WTC11 (cell line): ENCODE data around the gene MACROD2. TPM values are rescaled to one million over a fixed set of nuclear protein-coding genes. Genes with fewer than 3 reads are reported as not detected.

Experiments used
- ATAC-seq: fragments of 200-7000 bp; cut with Tn5 transposase; 2 replicates; pipeline ENCODE4 v1.10.0; 2021; ENCODE audit warnings: mild to moderate bottlenecking, moderate library complexity
- CTCF ChIA-PET: fragments of 300-600 bp; sonication (Branson Sonifier 250); formaldehyde crosslinking; loops from one replicate; lab custom pipeline; 2021; ENCODE audit warnings: antibody characterized with exemption; lab: Charles Lee
- POLR2A ChIA-PET: fragments of 350-600 bp; sonication (Branson Sonifier 250); formaldehyde crosslinking; loops from one replicate; lab custom pipeline; 2021; ENCODE audit warnings: antibody characterized with exemption; lab: Charles Lee
- DNase-seq: peaks from one replicate; pipeline ENCODE4 v3.0.0; 2021; ENCODE audit warnings: low spot score
- H3K27ac Mint-ChIP-seq: 2 replicates; pipeline ENCODE4 v1.8.0; 2021; ENCODE audit warnings: mixed read lengths
- H3K27me3 Mint-ChIP-seq: 2 replicates; pipeline ENCODE4 v1.8.0; 2021; ENCODE audit warnings: low read depth, mild to moderate bottlenecking, moderate library complexity, mixed read lengths
- H3K36me3 Mint-ChIP-seq: 2 replicates; pipeline ENCODE4 v1.8.0; 2021; ENCODE audit warnings: mixed read lengths
- H3K4me1 Mint-ChIP-seq: 2 replicates; pipeline ENCODE4 v1.8.0; 2022; ENCODE audit warnings: mixed read lengths
- H3K4me3 Mint-ChIP-seq: 2 replicates; pipeline ENCODE4 v1.8.0; 2021; ENCODE audit warnings: mild to moderate bottlenecking, moderate library complexity, mixed read lengths
- H3K9me3 Mint-ChIP-seq: 2 replicates; pipeline ENCODE4 v1.8.0; 2021; ENCODE audit warnings: mixed read lengths
- ATF1 ChIP-seq: sonication (generic); formaldehyde crosslinking; IDR thresholded peaks from 2 replicates; pipeline ENCODE4 v1.8.1; 2023; ENCODE audit warnings: mild to moderate bottlenecking, moderate library complexity, missing genetic modification reagents
- ATF6 ChIP-seq: sonication (generic); formaldehyde crosslinking; IDR thresholded peaks from 2 replicates; pipeline ENCODE4 v1.8.1; 2023; ENCODE audit warnings: mild to moderate bottlenecking, missing genetic modification reagents
- CREM ChIP-seq: sonication (generic); formaldehyde crosslinking; IDR thresholded peaks from 2 replicates; pipeline ENCODE4 v1.8.1; 2022; ENCODE audit warnings: mild to moderate bottlenecking, missing genetic modification reagents, moderate library complexity
- EMX1 ChIP-seq: fragments of 250-450 bp; sonication (Bioruptor Pico); IDR thresholded peaks from 2 replicates; pipeline ENCODE4 v1.8.0; 2021; ENCODE audit warnings: mild to moderate bottlenecking
- ERG ChIP-seq: fragments of 250-450 bp; sonication (Bioruptor Pico); IDR thresholded peaks from 2 replicates; pipeline ENCODE4 v1.8.0; 2021; ENCODE audit warnings: mild to moderate bottlenecking
- GABPB1 ChIP-seq: sonication (generic); formaldehyde crosslinking; IDR thresholded peaks from 2 replicates; pipeline ENCODE4 v1.8.1; 2023; ENCODE audit warnings: mild to moderate bottlenecking, missing genetic modification reagents
- NFATC4 ChIP-seq: fragments of 250-450 bp; sonication (Bioruptor Pico); IDR thresholded peaks from 2 replicates; pipeline ENCODE4 v1.9.0; 2021; ENCODE audit warnings: mild to moderate bottlenecking
- OVOL2 ChIP-seq: fragments of 250-450 bp; sonication (Bioruptor Pico); IDR thresholded peaks from 2 replicates; pipeline ENCODE4 v1.9.0; 2021; ENCODE audit warnings: mild to moderate bottlenecking, borderline replicate concordance
- SMAD3 ChIP-seq: sonication (generic); formaldehyde crosslinking; IDR thresholded peaks from 2 replicates; pipeline ENCODE4 v1.8.0; 2022; ENCODE audit warnings: missing genetic modification reagents, mild to moderate bottlenecking, borderline replicate concordance
- SMAD4 ChIP-seq: sonication (generic); formaldehyde crosslinking; IDR thresholded peaks from 2 replicates; pipeline ENCODE4 v1.8.0; 2022; ENCODE audit warnings: mild to moderate bottlenecking, missing genetic modification reagents
- TEAD1 ChIP-seq: sonication (generic); formaldehyde crosslinking; IDR thresholded peaks from 2 replicates; pipeline ENCODE4 v1.8.0; 2022; ENCODE audit warnings: mild to moderate bottlenecking, missing genetic modification reagents
- TP53 ChIP-seq: sonication (generic); formaldehyde crosslinking; IDR thresholded peaks from 2 replicates; pipeline ENCODE4 v1.8.1; 2023; ENCODE audit warnings: mild to moderate bottlenecking, missing genetic modification reagents
- ZBTB43 ChIP-seq: sonication (generic); formaldehyde crosslinking; IDR thresholded peaks from 2 replicates; pipeline ENCODE4 v1.8.1; 2023; ENCODE audit warnings: mild to moderate bottlenecking, missing genetic modification reagents
- ZNF121 ChIP-seq: sonication (generic); formaldehyde crosslinking; IDR thresholded peaks from 2 replicates; pipeline ENCODE4 v1.8.0; 2023; ENCODE audit warnings: missing genetic modification reagents
- ZNF219 ChIP-seq: sonication (generic); formaldehyde crosslinking; IDR thresholded peaks from 2 replicates; pipeline ENCODE4 v1.8.0; 2023; ENCODE audit warnings: missing genetic modification reagents, mild to moderate bottlenecking, borderline replicate concordance
- ZNF232 ChIP-seq: sonication (generic); formaldehyde crosslinking; IDR thresholded peaks from 2 replicates; pipeline ENCODE4 v1.8.0; 2022; ENCODE audit warnings: mild to moderate bottlenecking, missing genetic modification reagents
- ZNF396 ChIP-seq: fragments of 250-450 bp; sonication (Bioruptor Pico); IDR thresholded peaks from 2 replicates; pipeline ENCODE4 v1.8.0; 2021; ENCODE audit warnings: mild to moderate bottlenecking, moderate library complexity, borderline replicate concordance
- total RNA-seq: library from RNA; stranded (reverse); gene quantifications from 3 replicates; pipeline ENCODE4 v1.2.3, GENCODE V29; 2021
- TF ChIP-seq, protein P1 (sequence below): sonication (generic); formaldehyde crosslinking; IDR thresholded peaks from 2 replicates; pipeline ENCODE4 v1.8.1; 2023; ENCODE audit warnings: mild to moderate bottlenecking, missing genetic modification reagents, borderline replicate concordance
- TF ChIP-seq, protein P2 (sequence below): sonication (generic); formaldehyde crosslinking; IDR thresholded peaks from 2 replicates; pipeline ENCODE4 v1.8.1; 2022; ENCODE audit warnings: missing genetic modification reagents, borderline replicate concordance
- TF ChIP-seq, protein P3 (sequence below): sonication (generic); formaldehyde crosslinking; IDR thresholded peaks from 2 replicates; pipeline ENCODE4 v1.8.0; 2022; ENCODE audit warnings: mild to moderate bottlenecking, missing genetic modification reagents

MACROD2 gene
- total RNA-seq, 1 experiment from 2014 or later: 4.1 TPM

- TF ChIP-seq, protein P1, sequence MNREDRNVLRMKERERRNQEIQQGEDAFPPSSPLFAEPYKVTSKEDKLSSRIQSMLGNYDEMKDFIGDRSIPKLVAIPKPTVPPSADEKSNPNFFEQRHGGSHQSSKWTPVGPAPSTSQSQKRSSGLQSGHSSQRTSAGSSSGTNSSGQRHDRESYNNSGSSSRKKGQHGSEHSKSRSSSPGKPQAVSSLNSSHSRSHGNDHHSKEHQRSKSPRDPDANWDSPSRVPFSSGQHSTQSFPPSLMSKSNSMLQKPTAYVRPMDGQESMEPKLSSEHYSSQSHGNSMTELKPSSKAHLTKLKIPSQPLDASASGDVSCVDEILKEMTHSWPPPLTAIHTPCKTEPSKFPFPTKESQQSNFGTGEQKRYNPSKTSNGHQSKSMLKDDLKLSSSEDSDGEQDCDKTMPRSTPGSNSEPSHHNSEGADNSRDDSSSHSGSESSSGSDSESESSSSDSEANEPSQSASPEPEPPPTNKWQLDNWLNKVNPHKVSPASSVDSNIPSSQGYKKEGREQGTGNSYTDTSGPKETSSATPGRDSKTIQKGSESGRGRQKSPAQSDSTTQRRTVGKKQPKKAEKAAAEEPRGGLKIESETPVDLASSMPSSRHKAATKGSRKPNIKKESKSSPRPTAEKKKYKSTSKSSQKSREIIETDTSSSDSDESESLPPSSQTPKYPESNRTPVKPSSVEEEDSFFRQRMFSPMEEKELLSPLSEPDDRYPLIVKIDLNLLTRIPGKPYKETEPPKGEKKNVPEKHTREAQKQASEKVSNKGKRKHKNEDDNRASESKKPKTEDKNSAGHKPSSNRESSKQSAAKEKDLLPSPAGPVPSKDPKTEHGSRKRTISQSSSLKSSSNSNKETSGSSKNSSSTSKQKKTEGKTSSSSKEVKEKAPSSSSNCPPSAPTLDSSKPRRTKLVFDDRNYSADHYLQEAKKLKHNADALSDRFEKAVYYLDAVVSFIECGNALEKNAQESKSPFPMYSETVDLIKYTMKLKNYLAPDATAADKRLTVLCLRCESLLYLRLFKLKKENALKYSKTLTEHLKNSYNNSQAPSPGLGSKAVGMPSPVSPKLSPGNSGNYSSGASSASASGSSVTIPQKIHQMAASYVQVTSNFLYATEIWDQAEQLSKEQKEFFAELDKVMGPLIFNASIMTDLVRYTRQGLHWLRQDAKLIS (CRISPR knock-in tag): no peak
- TF ChIP-seq ZNF396 (CRISPR knock-in tag) (no peak), EMX1 (CRISPR knock-in tag) (no peak)
- TF ChIP-seq, all 79 proteins: peak for 0
Observed at GRCh38 chr20:14729390-14729789, 734.1 kb downstream of the MACROD2 start (continued).

GRCh38 chr20:14732343-14732742 is 737.0 kb downstream of the MACROD2 start:
- H3K4me1 Mint-ChIP-seq: no peaks in the 10 kb centered on the region
- ChIA-PET CTCF (no interaction called here), POLR2A (no interaction called here)
- no peaks in the 10 kb centered on the region for H3K27me3 Mint-ChIP-seq
- H3K36me3 Mint-ChIP-seq: no peaks in the 10 kb centered on the region
- DNase-seq (no peak), ATAC-seq (no peak)
- no peak for TF ChIP-seq ATF1 (CRISPR knock-in tag)
- no peak for TF ChIP-seq ZBTB43 (CRISPR knock-in tag)
- TF ChIP-seq ATF6: no peak
- TF ChIP-seq ZNF232: no peak
- TF ChIP-seq, protein P2, sequence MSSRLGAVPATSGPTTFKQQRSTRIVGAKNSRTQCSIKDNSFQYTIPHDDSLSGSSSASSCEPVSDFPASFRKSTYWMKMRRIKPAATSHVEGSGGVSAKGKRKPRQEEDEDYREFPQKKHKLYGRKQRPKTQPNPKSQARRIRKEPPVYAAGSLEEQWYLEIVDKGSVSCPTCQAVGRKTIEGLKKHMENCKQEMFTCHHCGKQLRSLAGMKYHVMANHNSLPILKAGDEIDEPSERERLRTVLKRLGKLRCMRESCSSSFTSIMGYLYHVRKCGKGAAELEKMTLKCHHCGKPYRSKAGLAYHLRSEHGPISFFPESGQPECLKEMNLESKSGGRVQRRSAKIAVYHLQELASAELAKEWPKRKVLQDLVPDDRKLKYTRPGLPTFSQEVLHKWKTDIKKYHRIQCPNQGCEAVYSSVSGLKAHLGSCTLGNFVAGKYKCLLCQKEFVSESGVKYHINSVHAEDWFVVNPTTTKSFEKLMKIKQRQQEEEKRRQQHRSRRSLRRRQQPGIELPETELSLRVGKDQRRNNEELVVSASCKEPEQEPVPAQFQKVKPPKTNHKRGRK (CRISPR knock-in tag): no peak
- TF ChIP-seq GABPB1 (CRISPR knock-in tag): no peak
- TF ChIP-seq, protein P1 (CRISPR knock-in tag): no peak
- no peak for TF ChIP-seq SMAD4 (CRISPR knock-in tag)
- TF ChIP-seq ZNF121 (CRISPR knock-in tag): no peak
- TF ChIP-seq ZNF219 (CRISPR knock-in tag): no peak
- no peak for TF ChIP-seq TEAD1 (CRISPR knock-in tag)
- no peak for TF ChIP-seq CREM (CRISPR knock-in tag)
- no peak for TF ChIP-seq ERG
- TF ChIP-seq TP53 (CRISPR knock-in tag): no peak
- TF ChIP-seq, protein P3, sequence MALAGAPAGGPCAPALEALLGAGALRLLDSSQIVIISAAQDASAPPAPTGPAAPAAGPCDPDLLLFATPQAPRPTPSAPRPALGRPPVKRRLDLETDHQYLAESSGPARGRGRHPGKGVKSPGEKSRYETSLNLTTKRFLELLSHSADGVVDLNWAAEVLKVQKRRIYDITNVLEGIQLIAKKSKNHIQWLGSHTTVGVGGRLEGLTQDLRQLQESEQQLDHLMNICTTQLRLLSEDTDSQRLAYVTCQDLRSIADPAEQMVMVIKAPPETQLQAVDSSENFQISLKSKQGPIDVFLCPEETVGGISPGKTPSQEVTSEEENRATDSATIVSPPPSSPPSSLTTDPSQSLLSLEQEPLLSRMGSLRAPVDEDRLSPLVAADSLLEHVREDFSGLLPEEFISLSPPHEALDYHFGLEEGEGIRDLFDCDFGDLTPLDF (CRISPR knock-in tag): no peak
- TF ChIP-seq NFATC4 (CRISPR knock-in tag): no peak
- TF ChIP-seq OVOL2: no peak
- no peak for TF ChIP-seq SMAD3 (CRISPR knock-in tag)
- H3K4me3 Mint-ChIP-seq: no peak overlapping the region
- H3K27ac Mint-ChIP-seq: no peak overlapping the region
- no peaks in the 10 kb centered on the region for H3K9me3 Mint-ChIP-seq
